Lung (tissue), 12 donors: ENCODE data around the gene KRT86. TPM values are rescaled to one million over a fixed set of nuclear protein-coding genes. Genes with fewer than 3 reads are reported as not detected.
"Not testable (repeated sequence)": the region's sequence is repeated elsewhere in the genome, so short reads cannot be mapped to it uniquely, and the experiment has no call there.

Experiments
- ATAC-seq: fragments of 200-7000 bp; cut with Tn5 transposase; one replicate; pipeline ENCODE4 v1.9.1; 2020; ENCODE audit warnings: moderate number of reproducible peaks; ENCODE audit not compliant: insufficient read depth, low FRiP score
- DNase-seq, 3 donors: peaks; one replicate each; pipeline ENCODE4 v3.0.0-alpha.2; 2013 to 2017
- H3K27ac ChIP-seq, 2 donors: one replicate each; pipeline ENCODE4 v1.5.1; 2013; ENCODE audit warnings: mild to moderate bottlenecking in 2 of 2, moderate library complexity in 2 of 2, control low read depth in 1 of 2, inconsistent platforms in 1 of 2, low read depth in 1 of 2, low read length in 1 of 2
- H3K27me3 ChIP-seq, 3 donors: one replicate each; pipeline ENCODE4 v1.5.1; 2013; ENCODE audit warnings: low read length in 2 of 3; ENCODE audit not compliant: control insufficient read depth in 3 of 3, insufficient read depth in 3 of 3
- H3K36me3 ChIP-seq, 4 donors: one replicate each; pipeline ENCODE4 v1.5.1; 2013; ENCODE audit warnings: low read length in 4 of 4, mild to moderate bottlenecking in 1 of 4, moderate library complexity in 1 of 4; ENCODE audit not compliant: control insufficient read depth in 4 of 4, insufficient read depth in 4 of 4
- H3K4me1 ChIP-seq, 5 donors: one replicate each; pipeline ENCODE4 v1.5.1; 2013; ENCODE audit warnings: low read length in 5 of 5, mild to moderate bottlenecking in 2 of 5, moderate library complexity in 1 of 5; ENCODE audit not compliant: control insufficient read depth in 5 of 5, insufficient read depth in 5 of 5
- H3K4me3 ChIP-seq: one replicate; pipeline ENCODE4 v1.5.1; 2013; ENCODE audit warnings: mild to moderate bottlenecking, control low read depth, moderate library complexity
- H3K9ac ChIP-seq, 2 donors: one replicate each; pipeline ENCODE4 v1.5.1; 2013; ENCODE audit warnings: low read length in 2 of 2, control low read depth in 1 of 2; ENCODE audit not compliant: insufficient read depth in 1 of 2
- H3K9me3 ChIP-seq, 4 donors: one replicate each; pipeline ENCODE4 v1.5.1; 2013; ENCODE audit warnings: low read length in 3 of 4, mild to moderate bottlenecking in 1 of 4, moderate library complexity in 1 of 4; ENCODE audit not compliant: control insufficient read depth in 4 of 4, insufficient read depth in 3 of 4
- WGBS, 2 donors: extraction: QIAGEN DNeasy Blood & Tissue Kit; methylation state at CpG; one replicate each; pipeline ENCODE4 v1.1.7; 2013; 5-methylcytosine and 5-hydroxymethylcytosine counted together
- polyA plus RNA-seq, 2 donors: library from polyadenylated mRNA; stranded (reverse); fragments of 200-250 nt; gene quantifications; one replicate each; pipeline ENCODE4 v1.2.1, GENCODE V29; 2013
- total RNA-seq, 2 donors: library from RNA; depleted of rRNA in 1 of 2; stranded (reverse); fragments of >200 nt in 1 of 2; gene quantifications; one replicate each; pipeline ENCODE4 v1.2.1, GENCODE V29; 2014 to 2021
- TF ChIP-seq, protein P1 (sequence below): IDR thresholded peaks from 2 replicates; pipeline ENCODE4 v1.5.1; 2012; ENCODE audit warnings: mild to moderate bottlenecking; ENCODE audit errors: control extremely low read depth, extremely low read depth
- donor health status: control.
- donor health status: control.
- donor health status: Bipolar disorder and iron deficiency.
- donor health status: healthy.
- donor health status: DM: yes; HTN: yes; CAD: no.

The KRT86 gene
- total and polyA plus RNA-seq, 4 donors = 0.11 to 1.1 (median 0.31) TPM; not detected in 1

DNA sequence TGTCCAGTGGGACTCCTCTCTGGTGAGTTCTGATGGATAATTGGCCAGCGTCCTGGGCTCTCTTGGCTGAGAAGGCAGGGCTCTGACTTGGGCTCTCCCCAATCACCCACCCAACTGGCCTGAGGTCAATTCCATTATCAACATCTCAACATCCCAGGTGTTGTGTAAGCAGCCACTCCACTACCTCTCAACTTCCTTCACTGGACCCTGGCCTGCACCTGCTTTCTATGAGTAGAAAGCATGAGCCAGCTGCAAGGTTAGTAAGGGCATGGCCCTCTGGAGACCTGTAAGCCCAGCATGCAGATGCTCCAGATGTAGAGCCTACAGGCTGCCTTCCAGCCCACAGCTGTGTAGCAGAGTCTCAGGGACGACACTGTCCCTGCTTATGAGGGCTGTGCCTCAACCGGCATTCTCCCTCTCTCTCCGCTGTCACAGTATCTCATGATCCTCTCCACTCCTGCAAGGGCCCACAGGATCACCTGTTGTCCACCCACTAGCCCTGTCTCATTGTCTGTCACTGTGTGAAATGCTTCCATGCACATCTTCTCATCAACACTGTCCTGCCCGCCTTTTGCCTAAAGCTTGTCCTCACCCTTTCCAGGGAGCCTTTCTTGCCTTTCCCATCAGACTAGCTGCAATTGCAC, 22.2 kb downstream of the KRT86 start:
- H3K9ac ChIP-seq = no peak overlapping the region
- 86 to 91% methylated on average over 5 of the region's 5 CpGs for WGBS, 2 donors
- no peak overlapping the region for H3K4me3 ChIP-seq
- DNase-seq (no peak), ATAC-seq (no peak)
- TF ChIP-seq, protein P1, sequence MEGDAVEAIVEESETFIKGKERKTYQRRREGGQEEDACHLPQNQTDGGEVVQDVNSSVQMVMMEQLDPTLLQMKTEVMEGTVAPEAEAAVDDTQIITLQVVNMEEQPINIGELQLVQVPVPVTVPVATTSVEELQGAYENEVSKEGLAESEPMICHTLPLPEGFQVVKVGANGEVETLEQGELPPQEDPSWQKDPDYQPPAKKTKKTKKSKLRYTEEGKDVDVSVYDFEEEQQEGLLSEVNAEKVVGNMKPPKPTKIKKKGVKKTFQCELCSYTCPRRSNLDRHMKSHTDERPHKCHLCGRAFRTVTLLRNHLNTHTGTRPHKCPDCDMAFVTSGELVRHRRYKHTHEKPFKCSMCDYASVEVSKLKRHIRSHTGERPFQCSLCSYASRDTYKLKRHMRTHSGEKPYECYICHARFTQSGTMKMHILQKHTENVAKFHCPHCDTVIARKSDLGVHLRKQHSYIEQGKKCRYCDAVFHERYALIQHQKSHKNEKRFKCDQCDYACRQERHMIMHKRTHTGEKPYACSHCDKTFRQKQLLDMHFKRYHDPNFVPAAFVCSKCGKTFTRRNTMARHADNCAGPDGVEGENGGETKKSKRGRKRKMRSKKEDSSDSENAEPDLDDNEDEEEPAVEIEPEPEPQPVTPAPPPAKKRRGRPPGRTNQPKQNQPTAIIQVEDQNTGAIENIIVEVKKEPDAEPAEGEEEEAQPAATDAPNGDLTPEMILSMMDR = no peak
- H3K9me3 ChIP-seq = no peaks in the 10 kb centered on the region
- no peaks in the 10 kb centered on the region for H3K36me3 ChIP-seq
- H3K27ac ChIP-seq = no peak overlapping the region
- peaks cover 0 to 1% (median 0%) of the 10 kb centered on the region in 5 donors for H3K4me1 ChIP-seq
- H3K27me3 ChIP-seq = peaks cover 6 to 42% (median 29%) of the 10 kb centered on the region in 3 donors

DNA sequence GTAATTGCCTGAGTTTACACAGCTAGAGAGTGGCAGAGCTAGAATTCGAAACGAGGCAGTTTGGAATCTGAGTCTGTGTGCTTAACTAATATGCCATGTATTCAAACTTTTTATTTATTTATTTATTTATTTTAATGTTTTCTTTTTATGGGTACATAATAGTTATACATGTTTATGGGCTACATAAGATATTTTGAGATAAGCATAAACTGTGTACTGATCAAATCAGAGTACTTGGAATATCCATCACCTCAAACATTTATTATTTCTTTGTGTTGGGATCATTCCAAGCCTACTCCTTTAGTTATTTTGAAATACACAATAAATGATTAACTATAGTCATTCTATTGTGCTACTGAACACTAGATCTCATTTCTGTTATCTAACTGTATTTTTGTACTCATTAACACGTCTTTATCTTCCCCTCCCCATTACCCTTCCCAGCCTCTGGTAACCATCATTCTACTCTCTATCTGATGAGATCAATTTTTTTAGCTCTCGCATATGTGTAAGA, 24.3 kb downstream of the KRT86 start:
- Histone ChIP-seq H3K9me3 (no peaks in the 10 kb centered on the region), H3K4me1 (peaks cover 0 to 1% (median 0%) of the 10 kb centered on the region in 5 donors), H3K4me3 (no peak overlapping the region), H3K27me3 (peaks cover 2 to 24% (median 10%) of the 10 kb centered on the region in 3 donors), H3K9ac (no peak overlapping the region), H3K36me3 (no peaks in the 10 kb centered on the region), H3K27ac (no peak overlapping the region)
- WGBS, 2 donors = 64 to 76% methylated on average over 4 of the region's 4 CpGs
- ATAC-seq = no peak
- TF ChIP-seq, protein P1 = no peak
- DNase-seq = no peak

- ATAC-seq = no peak
- no peaks in the 10 kb centered on the region for H3K9me3 ChIP-seq
- no peaks in the 10 kb centered on the region for H3K4me1 ChIP-seq
- H3K9ac ChIP-seq = no peak overlapping the region
- TF ChIP-seq, protein P1 = no peak
- H3K27ac ChIP-seq = no peak overlapping the region
- H3K4me3 ChIP-seq = no peak overlapping the region
- DNase-seq = no peak
- WGBS, 2 donors = 63 to 66% methylated on average over 14 of the region's 14 CpGs
- no peaks in the 10 kb centered on the region for H3K36me3 ChIP-seq
- H3K27me3 ChIP-seq = peaks cover 0 to 13% (median 10%) of the 10 kb centered on the region in 3 donors
Measured at GRCh38 chr12:52300796-52301691, 26.6 kb downstream of the KRT86 start.

DNA sequence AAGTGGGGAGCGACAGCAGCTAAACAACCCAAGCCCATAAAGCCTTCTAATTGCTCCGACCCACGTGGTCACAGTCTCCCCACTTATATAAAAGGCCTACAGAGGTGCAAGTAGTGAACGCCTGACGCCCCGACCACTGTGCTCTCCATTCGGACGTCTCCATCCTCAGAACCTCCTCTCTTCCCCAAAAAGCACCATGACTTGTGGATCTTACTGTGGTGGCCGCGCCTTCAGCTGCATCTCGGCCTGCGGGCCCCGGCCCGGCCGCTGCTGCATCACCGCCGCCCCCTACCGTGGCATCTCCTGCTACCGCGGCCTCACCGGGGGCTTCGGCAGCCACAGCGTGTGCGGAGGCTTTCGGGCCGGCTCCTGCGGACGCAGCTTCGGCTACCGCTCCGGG, 27.3 kb downstream of the KRT86 start:
- not testable (repeated sequence) for H3K4me1 ChIP-seq, DNase-seq, H3K4me3 ChIP-seq, H3K9ac ChIP-seq, H3K27ac ChIP-seq, H3K36me3 ChIP-seq, H3K9me3 ChIP-seq, ATAC-seq
- peaks cover 0 to 16% (median 10%) of the 10 kb centered on the region in 3 donors for H3K27me3 ChIP-seq
- 83 to 91% methylated on average over 18 to 22 of the region's 31 CpGs for WGBS, 2 donors

DNA sequence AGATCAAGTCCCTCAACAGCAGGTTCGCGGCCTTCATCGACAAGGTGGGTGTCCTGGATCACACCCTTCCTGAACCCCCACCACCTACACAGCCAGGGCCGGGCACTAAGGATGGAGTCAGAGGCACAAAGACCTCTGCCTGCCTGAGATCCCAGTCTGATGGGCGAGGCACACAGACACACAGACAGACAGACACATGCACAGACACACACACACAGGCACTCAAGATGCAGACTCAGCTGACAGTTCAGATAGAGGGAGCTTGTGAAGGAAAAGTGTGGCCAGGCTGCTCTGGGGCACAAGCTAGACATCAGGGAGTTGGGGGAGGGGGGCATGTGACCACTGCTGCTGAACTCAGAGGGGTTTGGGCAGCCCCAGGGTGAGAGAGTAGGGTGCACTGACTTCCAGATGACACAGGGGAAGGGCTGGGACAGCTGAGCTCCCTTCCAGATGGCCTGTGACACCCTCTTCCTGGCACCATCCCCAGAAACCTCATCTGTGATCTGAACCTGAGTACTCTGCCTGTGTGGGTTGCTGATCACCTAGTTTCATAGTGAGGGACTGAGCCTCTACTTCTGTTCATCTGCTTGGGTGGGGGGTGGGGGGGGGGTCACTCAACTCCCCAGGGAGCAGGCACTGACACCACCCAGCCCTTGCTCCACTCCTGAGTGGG, 27.9 kb downstream of the KRT86 start:
- not testable (repeated sequence) for H3K4me1 ChIP-seq, H3K4me3 ChIP-seq, H3K9ac ChIP-seq, DNase-seq, H3K9me3 ChIP-seq, H3K27ac ChIP-seq, H3K36me3 ChIP-seq, ATAC-seq
- H3K27me3 ChIP-seq = peaks cover 0 to 23% (median 8%) of the 10 kb centered on the region in 3 donors
- WGBS, 2 donors = no CpG with 5 or more reads among the region's 5 CpGs
